DOHH2 (cell line): ENCODE measurements around the gene CFAP100.

ENCODE experiments used
- EZH2phosphoT487 ChIP-seq: fragments of 200-600 bp; sonication (generic); IDR thresholded peaks from 2 replicates; pipeline ENCODE4 v1.6.1; 2017; ENCODE audit warnings: borderline replicate concordance, mild to moderate bottlenecking, antibody characterized with exemption, low read length, moderate library complexity, mixed read lengths
- TF ChIP-seq, protein P1 (sequence below): fragments of 200-600 bp; sonication (generic); IDR thresholded peaks from one replicate; pipeline ENCODE4 v1.5.1; 2014; ENCODE audit warnings: antibody characterized with exemption, mild to moderate bottlenecking, low read depth, low read length; ENCODE audit not compliant: poor library complexity, severe bottlenecking

DNA sequence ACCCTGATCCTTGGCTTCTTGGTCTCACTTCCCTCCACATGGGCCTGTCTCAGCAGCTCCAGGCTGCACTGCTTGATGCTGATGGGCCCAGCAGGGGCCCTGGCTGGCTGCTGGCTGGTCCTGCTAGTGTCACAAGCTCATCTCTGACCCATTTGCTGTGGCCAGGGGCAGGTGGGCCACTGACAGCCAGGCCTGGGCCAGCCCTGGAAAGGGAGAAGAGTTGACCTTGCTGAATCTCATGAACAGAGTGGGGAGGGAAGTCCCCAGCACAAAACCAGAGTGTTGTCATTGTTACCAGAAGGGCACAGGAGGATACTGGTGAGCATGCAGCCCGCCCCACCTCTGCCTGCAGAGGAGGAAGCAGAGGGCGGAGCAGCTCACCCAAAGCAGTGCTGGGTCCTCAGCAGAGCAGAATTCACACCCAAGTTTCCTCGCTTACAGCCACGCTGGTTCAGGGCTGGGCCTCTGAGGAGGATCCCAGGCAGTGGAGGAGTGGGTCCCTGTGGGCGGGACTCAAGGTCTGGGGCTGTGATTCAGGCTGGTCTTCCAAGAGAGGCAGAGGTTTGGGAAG lies 29.9 kb upstream of the CFAP100 start:
- TF ChIP-seq, protein P1, sequence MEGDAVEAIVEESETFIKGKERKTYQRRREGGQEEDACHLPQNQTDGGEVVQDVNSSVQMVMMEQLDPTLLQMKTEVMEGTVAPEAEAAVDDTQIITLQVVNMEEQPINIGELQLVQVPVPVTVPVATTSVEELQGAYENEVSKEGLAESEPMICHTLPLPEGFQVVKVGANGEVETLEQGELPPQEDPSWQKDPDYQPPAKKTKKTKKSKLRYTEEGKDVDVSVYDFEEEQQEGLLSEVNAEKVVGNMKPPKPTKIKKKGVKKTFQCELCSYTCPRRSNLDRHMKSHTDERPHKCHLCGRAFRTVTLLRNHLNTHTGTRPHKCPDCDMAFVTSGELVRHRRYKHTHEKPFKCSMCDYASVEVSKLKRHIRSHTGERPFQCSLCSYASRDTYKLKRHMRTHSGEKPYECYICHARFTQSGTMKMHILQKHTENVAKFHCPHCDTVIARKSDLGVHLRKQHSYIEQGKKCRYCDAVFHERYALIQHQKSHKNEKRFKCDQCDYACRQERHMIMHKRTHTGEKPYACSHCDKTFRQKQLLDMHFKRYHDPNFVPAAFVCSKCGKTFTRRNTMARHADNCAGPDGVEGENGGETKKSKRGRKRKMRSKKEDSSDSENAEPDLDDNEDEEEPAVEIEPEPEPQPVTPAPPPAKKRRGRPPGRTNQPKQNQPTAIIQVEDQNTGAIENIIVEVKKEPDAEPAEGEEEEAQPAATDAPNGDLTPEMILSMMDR = no peak
- TF ChIP-seq EZH2phosphoT487 = no peak
